HTR-8/SVneo (cell line): Measurements from ENCODE around the gene EBLN2.
"Not testable (repeated sequence)": the region's sequence is repeated elsewhere in the genome, so short reads cannot be mapped to it uniquely, and the experiment has no call there.

Experiments
- DNase-seq: peaks from one replicate; pipeline ENCODE4 v3.0.0; 2011; ENCODE audit warnings: low spot score, mixed read lengths; ENCODE audit not compliant: insufficient read length
- FAIRE-seq: peaks from 2 replicates; lab custom pipeline; 2011; peaks lifted over from hg19 to GRCh38; lab: Jason Lieb, UNC

Gene EBLN2

DNA sequence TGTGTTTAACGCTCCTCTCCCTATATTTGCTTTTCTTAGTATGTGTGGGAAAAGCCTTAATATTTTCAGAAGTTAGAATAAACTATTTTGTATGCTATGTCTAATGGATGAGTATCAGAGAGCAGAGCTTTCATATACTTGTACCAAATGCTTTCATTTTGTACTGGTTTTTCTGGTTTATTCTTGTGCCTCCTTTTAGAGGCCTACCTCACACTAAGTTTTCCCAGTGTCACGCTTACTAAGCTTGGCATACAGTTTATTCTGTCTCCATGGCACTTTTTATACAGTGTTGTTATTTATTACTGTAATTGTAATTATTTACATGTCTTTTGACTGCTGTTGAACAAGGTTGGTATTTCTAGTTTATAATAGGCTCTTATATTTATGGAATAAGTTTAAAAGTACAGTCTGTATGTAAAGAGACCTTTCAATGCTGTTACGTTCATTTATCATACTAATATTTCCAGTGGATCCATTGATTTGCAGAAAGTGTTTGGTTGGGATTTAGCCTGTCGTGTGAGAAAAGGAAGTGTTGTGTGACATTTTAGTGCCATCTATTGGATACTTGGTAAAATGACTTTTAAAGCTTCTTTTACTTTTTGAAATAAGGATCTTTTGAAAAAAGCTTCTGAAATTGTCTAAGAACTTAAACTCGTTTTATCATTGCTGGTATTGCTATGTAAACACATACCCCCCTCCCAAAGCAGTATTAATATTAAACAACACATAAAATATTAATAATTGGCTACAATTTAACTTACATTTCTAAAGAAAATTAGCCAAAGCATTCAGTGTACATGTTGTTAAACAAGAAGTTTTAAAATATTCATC, 5.2 kb upstream of the EBLN2 start:
- peak; percentile 15 for DNase-seq

DNA sequence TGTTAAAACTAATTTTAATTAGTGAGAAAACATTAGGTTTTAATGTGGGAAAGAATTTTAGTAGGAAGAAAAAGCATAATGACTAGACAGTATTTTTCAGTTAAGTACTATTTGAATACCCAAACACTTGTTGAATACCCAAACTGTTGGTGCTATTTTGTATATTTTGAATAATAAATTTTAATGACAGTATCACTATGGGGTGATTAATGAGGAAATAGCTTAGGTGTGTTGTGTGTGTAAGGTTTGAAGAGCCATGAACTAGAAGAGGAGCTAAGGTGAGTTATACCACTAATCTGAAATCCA, 4.7 kb upstream of the EBLN2 start:
- no peak for FAIRE-seq

More for the DNA sequence above, 5.2 kb upstream of the EBLN2 start:
- FAIRE-seq = no peak

DNA sequence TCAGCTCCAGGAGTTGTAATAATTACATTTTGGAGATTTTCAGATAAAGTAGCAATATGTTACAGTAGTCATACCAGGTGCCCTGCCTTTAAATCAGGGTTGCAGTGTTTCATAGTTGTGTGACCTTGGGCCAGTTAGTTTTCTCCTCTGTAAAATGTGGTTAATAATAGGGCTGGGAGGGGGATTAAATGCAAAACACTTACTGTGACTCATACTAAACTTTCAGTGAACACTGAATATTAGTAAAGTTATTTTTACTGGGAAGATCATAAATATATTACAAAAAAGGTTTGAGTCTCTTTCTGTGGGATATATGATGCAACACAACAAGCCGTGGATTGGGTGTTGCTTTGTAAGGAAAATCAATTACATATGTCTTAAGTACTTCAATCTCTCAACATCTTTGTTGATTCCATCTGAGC, 1.1 kb upstream of the EBLN2 start:
- DNase-seq = no peak
- no peak for FAIRE-seq

More for the DNA sequence above, 4.7 kb upstream of the EBLN2 start:
- DNase-seq = no peak

DNA sequence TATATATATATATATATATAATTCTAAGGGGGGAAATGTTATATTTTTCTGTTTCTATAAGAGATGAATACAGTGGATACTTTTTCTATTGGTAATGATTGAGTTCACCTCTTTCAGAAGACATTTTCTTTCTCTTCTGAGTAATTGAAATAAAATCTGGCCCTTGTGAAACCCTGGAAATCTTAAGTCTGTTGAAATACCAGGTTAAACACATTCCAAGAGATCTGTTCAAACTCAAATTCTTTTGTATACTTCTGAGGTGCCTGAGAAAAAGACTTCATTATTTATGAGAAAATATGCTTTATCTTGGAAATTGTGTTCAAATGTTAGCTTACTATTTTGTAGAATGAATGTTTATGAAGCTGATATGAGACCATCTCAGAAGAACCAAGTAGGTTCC, 4.8 kb downstream of the EBLN2 start:
- FAIRE-seq, DNase-seq: not testable (repeated sequence)

DNA sequence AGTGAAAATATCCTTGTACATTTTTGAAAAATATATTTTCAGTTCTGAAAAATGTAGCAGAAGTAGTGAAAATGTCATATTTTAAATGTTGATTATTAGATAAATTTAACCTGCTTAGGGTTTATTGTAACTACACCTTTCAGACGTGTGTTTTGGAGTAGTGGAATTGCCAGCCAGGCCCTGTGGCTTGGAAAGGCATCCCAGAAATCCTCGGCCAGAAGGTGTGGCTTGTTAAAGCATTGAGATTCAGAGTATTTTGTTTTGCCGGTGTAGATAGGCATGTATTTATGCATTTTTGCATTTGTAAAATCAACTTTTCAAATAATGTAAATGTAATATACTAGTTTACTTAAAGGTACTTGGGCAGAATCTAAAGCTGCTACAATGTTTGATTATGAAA, 7.0 kb downstream of the EBLN2 start:
- DNase-seq = no peak
- no peak for FAIRE-seq

DNA sequence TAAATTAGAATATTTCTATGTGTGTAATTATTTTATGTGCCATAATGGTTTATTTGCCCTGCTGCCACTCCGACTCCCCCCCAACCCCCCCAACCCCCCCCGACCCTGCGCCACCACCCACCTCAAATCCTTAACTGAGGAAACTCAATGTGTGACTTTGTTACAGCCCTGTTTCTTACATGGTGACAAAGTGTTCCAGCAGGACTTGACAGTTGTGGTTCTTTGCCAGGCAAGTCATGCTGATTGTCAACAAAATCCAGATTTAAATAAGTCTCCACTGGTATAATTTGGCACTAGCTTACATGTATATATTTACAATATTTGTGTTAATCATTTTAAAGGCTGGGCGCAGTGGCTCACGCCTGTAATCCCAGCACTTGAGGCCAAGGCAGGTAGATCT, 7.7 kb downstream of the EBLN2 start:
- DNase-seq = no peak
- FAIRE-seq = no peak

DNA sequence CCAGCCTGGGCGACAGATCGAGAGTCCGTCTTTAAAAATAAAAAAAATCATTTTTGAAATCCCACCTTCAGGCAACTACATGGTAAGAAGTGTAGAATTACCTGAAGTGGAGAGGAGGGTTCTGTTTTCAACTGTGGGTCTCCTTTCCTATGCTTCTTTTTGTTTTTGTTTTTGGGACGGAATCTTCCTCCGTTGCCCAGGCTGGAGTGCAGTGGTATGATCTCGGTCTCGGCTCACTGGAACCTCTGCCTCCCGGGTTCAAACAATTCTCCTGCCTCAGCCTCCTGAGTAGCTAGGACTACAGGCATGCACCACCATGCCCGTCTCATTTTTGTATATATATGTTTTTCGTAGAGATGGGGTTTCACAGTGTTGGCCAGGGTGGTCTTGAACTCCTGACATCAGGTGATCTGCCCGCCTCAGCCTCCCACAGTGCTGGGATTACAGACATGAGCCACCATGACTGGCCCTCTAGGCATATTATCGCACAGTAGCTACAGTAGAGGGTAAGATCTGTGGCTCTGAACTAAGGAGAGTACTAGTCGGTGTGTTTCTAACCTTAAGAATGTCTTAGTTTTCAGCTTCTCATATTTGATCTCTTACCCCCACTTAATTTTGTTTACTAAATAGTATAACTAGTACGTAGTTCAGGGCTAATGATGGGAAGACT, 8.5 kb downstream of the EBLN2 start:
- DNase-seq (no peak), FAIRE-seq (no peak)

DNA sequence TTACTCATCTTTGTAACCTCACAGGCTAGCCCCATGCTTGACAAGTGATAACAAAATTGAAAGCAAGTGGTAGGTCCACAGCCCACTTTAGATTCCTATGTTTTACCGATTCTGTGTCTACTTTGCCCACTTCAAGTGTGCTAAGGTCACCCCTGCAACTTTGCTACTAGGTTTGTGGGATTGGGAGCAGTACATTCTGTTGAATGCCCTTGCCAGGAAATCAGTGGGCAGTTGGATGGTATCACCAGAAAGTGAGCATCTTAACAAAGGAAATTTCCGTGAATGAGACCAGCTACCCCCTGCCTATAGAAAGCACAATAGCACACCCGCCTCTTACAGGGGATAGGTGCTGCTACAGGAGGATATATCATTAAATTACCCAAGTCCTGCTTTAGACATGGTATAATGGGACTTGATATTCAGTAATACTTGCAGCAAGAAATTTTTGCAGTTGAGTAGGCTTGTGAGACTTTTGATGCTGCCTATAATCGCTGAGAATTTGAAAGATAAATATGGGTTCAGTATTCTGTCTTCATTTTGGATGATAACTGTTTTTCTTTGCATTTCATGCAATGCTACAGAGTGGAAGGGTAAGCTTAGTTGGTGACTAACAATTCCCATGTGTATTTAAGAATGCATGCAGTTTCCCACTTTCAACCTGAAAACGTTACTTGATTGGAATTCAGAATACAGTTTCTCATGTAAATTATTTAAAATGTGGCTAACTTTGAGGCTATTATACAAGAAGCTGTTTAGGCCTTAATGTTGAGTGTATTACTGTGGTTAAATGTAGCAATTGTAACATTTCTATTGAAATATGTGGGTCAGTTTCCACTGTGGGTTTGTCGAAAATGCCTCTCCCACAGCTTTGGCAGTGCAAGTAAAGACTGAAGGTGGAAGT, 9.5 kb downstream of the EBLN2 start:
- DNase-seq (no peak), FAIRE-seq (no peak)

DNA sequence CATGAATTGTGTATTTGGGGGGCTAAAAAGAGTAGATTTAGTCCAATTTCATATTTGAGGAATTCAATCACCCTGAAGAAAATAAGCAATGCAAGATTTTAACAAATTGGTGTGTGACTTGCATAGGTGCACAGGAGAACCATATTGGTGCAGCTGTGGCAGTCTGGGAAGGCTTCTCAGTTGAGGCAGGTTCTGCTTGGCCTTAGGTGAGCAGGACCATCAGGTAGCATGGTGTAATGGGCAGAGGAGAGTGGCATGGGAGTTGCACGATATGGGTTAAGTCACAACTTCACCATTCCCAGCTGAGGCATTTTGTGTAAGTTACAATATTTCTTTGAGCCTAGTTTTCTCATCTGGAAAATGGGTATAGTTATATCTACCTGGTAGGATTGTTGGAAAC, 10.5 kb downstream of the EBLN2 start:
- FAIRE-seq = peak; percentile 13

DNA sequence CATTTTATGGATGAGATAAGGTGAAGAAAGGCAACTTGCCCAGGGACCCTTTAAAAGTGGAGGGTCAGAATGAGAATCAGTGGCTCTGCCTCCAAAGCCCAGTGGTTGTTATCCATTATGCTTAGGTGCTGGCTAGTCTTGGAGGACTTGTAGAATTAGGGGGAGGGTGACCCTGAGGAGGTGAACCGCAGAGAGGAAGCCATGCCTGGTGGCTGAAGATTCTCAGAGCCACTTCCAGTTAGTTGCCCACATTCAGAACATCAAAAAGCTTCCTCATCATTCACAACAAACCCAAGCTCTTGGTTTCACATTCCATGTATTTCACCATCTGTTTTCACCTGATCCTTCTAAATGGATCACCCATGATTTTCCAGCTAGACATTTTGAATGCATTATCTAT, 11.2 kb downstream of the EBLN2 start:
- DNase-seq (no peak), FAIRE-seq (no peak)

More for the DNA sequence above, 10.5 kb downstream of the EBLN2 start:
- no peak for DNase-seq

DNA sequence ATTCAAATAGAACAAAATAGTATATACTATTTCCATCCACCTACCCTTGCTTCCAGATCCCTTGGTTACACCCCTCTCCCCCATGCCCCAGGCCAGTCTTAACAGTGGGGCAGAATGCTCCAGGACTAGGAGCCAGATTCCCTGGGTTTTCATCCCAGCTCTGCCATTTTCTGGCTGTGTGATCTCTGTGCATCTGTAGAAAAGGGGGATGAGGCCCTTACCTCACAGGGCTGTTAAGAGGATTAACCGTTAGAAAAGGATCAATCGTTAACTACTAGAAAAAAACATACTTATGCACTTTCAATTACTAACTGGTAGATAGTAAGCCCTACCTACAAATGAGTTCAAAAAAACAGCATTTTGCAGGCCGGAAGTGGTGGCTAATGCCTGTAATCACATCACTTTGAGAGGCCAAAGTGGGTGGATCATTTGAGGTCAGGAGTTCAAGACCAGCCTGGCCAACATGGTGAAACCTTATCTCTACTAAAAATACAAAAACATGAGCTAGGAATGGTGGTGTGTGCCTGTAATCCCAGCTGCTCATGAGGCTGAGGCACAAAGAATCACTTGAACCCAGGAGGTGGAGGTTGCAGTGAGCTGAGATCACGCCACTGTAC, 11.7 kb downstream of the EBLN2 start:
- DNase-seq (no peak), FAIRE-seq (no peak)

DNA sequence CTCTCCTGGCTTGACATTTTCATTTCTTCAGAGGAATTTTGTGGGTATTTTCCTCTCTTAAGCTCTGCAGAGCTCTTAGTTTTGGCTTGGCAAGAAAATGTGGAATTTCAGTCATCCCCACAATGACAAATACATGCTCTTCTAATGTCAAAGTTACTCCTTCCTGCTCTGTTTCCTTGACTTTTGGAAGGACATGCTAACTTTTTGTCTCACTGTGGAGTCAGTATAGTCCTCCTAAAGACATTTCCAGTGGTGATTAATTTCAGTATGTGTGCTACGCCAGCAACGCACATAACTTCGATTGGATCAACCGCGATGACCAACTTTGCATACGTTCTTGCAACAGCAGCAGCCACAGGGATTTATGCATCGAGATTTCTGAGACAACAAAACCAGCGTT, 13.3 kb downstream of the EBLN2 start:
- FAIRE-seq (no peak), DNase-seq (no peak)

DNA sequence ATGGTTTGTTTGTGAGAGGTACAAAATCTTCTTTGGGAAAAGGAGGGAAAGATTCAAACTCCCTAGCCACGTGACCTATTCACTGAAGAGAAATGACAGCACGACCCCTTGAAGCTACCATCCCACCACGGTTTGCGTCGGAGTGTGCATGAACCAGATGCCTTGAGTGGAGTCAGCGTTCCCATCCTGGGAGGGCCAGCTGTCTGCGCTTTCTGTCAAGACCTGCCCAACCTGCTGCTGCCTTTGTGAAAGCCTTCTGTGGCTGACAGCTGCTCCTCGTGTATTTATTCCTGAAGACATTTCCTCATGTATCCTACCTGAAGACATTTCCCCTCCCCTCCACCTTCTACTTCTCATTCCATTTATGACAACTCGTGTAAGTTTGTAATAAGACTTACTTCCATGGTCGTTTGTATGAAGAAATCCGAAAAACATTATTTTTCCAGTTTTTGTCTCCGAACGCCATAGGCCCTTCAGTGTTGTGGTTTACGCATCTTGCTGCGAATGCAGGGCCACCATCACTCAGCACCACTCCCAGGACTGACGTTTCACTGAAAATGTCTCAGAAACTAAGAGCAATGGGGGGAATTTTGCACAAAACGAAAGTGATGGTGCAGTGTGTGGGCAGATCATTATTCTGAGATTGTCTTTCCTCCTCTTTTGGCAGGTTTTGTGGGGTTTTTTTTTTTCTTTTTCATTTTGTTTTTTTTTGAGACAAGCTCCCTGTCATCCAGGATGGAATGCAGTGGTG, 18.9 kb downstream of the EBLN2 start:
- no peak for FAIRE-seq

DNA sequence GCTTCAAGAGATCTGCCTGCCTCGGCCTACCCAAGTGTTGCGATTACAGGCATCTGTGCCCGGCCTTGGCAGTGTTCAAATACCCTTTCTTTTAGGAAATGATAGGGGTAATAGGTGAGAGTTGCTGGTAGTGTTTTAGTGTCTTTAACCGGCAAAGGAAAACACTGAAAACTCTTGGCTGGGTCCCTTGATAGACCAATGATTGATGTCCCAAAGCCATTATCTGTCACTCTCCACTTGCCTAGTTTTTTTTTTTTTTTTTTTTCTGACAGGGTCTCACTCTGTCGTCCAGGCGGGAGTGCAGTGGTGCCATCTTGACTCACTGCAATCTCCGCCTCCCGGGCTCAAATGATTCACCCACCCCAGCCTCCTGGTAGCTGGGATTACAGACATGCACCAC, 19.7 kb downstream of the EBLN2 start:
- DNase-seq (no peak), FAIRE-seq (no peak)

More for the DNA sequence above, 18.9 kb downstream of the EBLN2 start:
- no peak for DNase-seq

DNA sequence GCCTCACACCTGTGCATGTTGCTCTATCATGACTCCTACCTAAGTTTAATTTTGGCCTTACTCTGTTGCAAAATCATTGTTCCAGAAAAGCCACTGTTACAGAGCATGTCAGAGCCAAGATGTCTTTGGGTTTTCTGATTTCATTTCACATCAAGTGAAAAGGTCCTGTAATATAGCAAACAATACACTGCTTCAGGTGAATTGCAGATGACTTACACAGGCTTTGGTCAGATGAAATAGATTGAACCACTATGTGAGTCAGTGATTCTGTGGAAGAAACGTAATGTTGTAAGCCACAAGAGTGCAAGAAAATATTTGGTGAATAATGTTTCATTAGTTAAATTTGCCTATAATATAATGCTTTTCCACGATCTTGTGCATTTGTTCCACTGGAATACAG, 22.7 kb downstream of the EBLN2 start:
- FAIRE-seq (no peak), DNase-seq (no peak)

DNA sequence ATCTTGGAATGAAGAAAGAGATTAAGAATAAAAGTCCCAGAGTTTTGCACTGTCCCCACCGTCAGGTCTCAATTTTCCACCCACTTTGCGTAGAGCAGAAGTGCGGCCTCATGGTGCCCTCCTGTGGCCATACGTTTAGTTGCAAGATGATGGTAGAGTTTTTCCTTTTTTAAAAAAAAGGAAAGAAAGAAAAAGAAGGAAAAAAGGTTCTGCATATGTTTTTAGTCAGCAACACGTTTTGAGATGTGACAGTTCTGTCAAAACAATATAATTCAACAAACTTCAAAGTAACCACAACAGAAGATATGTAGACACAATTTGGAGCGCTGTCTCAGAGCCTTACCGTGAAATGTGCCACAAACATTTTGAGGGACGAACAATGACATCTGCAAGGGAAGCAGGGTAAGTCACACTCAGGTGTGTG, 24.6 kb downstream of the EBLN2 start:
- FAIRE-seq (no peak), DNase-seq (peak; percentile 53)

DNA sequence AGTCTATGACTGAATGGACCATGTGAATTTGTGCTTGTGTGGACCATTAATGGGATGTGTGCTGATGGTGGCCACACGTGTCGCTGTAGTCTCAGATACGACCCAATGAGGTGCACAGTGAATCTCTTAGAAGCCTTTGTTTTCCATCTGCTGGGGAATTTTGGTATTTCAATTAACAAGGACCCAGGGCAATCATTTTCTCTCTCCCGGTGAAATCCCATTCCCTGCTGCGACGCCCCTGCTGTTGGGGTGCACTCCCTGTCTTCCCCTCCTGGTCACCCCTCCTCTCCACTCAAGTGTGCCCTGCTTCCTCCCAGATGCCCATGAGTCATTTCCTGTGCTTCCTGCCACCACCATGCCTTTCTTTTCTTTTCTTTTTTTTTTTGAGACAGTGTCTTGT, 32.7 kb downstream of the EBLN2 start:
- DNase-seq (peak; percentile 25), FAIRE-seq (peak; percentile 57)

DNA sequence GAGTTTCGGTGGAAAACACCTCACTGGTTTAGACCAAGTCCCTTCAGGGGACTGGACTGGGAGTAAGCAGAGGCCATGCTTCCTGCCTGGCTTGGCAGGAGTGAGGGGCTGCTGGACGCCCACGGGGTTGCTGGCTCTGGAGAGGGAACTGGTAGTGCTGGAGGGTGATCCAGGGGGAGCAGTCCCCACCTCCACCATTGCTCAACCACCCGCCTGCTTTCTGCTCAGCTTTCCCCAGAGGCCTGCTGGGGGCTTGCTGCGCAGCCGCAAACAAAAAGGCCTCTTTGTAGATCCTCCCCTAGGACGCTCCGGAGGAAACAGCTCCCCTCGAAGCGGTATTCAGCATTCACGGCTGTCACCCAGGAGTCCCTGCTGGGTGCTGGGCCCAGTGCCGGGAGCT, 33.5 kb downstream of the EBLN2 start:
- DNase-seq (no peak), FAIRE-seq (no peak)

DNA sequence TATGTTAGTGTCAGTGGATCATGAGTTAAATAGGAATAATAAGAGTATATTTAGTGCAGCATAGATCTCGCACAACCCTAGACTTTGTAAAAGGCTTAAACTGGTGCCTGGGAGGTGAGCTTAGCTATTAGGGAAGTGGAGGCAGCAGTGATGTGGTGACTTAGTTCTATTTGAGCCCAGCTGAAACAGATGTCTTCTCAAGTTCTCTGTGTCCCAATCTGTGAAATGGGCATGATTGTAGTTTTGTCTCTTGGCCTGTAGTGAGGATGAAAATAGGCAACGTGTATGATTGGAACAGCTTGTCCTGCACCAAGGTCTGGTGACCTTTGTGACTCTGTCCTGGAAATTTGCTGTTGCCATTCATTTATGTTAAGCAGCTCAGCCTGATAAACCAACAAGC, 34.7 kb downstream of the EBLN2 start:
- no peak for DNase-seq
- FAIRE-seq = no peak

DNA sequence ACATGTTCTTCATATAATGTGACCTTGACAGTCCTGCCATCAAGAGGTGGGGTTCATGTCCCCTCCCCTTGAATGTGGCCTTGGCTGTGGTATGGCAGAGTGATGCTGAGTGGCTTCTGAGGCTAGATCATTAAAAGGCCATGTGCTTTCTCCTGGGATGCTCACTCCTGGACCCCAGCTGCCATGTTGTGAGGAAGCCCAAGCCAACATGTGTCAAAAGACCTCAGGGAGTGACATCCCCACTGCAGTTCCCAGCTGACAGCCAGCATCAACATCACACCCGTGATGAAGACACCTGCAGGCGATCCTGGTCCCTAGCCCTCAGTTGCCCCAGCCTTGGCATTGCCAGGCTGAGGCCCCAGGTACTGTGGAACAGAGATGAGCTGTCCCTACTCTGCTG, 36.6 kb downstream of the EBLN2 start:
- FAIRE-seq (no peak), DNase-seq (no peak)
